ENCODE data around the gene IL34.
"Not testable (repeated sequence)": the region's sequence is repeated elsewhere in the genome, so short reads cannot be mapped to it uniquely, and the experiment has no call there.

IL34 gene

DNA sequence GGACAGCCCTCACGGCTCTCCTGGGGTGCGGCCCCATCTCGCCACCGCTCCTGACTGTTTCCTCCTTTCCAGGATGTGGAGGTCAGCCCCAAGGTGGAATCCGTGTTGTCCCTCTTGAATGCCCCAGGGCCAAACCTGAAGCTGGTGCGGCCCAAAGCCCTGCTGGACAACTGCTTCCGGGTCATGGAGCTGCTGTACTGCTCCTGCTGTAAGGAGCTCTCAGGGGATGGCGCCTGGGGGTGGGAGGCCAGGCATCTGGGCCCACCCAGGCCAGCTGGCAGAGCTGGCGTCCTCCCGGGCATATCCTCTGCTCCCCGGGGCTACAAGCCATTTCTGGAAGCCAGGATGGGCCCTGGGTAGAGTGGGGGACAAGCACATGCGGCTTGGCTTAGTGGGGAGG, 13.2 kb downstream of the IL34 start:
- DNase-seq (ENCODE audit: low read depth) = no peak

DNA sequence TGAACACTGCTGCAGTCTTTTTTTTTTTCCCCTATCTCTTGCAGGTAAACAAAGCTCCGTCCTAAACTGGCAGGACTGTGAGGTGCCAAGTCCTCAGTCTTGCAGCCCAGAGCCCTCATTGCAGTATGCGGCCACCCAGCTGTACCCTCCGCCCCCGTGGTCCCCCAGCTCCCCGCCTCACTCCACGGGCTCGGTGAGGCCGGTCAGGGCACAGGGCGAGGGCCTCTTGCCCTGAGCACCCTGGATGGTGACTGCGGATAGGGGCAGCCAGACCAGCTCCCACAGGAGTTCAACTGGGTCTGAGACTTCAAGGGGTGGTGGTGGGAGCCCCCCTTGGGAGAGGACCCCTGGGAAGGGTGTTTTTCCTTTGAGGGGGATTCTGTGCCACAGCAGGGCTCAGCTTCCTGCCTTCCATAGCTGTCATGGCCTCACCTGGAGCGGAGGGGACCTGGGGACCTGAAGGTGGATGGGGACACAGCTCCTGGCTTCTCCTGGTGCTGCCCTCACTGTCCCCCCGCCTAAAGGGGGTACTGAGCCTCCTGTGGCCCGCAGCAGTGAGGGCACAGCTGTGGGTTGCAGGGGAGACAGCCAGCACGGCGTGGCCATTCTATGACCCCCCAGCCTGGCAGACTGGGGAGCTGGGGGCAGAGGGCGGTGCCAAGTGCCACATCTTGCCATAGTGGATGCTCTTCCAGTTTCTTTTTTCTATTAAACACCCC, 13.8 kb downstream of the IL34 start:
- no peak for DNase-seq (ENCODE audit: low read depth)

DNA sequence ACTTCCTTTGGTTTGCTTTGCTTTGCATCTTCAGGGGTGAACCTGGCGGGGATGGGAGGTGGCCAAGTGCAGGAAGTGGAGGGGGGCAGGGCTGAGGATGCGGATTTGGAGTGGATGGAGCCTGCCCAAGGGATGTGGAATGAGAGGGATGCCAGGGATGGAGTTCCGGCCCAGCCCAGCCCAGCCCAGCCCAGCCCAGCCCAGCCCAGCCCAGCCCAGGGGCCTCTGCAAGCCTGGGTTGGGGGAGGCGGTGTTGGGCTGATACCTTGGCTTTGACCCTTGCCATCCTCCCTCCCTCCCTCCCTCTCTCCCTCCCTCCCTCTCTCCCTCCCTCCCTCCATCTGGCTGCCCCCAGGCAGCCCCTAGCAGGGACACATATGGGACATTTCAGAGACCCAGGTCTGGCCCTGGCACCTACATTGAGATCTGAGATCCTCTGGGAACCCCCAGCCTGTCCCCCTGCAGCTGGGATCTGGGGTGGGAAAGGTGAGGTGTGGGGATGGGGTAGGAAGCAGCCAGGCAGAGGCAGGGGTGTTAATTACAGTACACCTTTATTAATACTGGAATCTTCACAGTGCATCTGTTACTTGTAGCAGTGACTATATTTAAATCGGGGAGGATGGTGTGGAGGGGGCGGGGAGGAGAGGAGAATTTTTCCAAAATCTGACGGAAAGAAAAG, 14.5 kb downstream of the IL34 start:
- DNase-seq (ENCODE audit: low read depth) = no peak

DNA sequence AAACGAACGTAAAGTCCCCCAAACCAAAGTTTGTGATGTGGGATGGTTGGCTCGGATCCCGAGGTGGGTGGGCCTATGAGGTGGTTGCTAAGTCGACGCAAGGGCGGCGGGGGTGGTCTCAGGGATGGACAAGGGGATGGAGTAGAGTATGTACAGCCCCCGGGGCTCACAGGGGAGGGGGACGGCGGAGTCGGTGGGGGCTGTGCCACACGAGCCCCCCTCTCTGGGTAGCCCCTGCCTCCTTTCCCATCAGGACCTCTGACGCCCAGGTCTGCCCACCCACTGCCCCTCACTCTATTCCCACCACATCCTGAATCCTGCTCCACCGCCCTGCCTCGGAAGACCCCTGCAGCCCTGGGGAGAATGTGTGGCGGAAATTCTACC, 15.2 kb downstream of the IL34 start:
- DNase-seq (ENCODE audit: low read depth) = no peak

DNA sequence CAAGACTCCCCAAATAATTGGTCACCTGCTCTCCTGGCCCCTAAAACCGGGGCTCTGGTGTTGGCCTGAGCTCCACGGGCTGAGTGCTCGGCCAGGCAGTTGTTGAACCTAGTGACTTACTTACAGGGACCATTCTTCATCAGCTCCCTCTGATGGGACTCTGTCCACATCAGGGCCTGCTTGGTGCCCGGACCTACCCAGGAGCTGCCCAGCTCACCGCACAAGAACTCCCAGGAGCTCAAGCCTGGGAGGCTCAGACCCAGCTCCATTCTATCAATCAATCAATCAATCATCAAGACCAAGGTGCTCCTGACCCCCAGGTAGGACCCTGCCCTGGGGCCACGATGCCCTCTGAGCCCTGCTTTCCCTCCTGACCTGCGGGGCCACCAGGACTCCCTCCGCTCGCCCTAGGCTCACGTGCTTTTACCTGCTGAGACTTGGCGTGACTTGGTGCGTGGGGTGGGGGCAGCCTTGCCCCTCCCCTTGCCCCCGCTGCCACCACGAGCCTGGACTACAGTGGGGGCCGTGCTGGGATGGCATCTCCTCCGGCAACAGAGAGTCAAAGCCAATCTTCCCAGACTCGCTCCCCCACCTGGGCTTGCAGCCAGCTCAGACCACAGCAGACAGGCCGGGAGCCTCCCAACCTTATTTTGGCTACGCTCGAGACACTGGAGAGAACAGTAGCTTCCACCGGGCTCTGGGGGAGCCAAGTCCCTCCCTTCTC, 15.7 kb downstream of the IL34 start:
- DNase-seq (ENCODE audit: low read depth) = no peak

DNA sequence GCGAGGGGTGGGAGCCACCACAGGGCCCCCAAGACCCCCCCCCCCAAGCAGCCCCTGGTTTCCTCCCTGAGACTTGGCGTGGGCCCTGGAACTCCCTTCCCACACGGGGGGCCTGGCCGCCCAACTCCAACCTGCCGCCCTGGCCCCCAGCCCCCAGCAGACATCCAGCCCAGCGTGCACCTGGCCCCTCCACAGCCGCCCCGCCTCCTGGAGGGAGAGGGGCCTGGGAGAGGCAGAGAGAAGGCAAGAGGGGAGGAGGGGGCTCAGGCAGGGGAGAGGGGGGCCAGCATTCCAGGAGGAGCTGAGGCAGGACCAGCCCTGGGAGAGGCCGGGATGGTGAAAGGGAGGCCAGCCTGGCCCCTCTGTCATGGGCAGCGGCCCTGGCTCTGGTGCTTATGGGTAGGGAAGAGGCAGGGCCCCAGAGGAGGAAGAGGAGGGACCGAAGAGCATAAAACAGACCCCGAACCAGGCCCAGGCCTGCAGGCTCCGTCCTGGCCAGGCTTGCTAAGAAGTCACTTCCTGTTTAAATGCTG, 16.7 kb downstream of the IL34 start:
- no peak for DNase-seq (ENCODE audit: low read depth)

DNA sequence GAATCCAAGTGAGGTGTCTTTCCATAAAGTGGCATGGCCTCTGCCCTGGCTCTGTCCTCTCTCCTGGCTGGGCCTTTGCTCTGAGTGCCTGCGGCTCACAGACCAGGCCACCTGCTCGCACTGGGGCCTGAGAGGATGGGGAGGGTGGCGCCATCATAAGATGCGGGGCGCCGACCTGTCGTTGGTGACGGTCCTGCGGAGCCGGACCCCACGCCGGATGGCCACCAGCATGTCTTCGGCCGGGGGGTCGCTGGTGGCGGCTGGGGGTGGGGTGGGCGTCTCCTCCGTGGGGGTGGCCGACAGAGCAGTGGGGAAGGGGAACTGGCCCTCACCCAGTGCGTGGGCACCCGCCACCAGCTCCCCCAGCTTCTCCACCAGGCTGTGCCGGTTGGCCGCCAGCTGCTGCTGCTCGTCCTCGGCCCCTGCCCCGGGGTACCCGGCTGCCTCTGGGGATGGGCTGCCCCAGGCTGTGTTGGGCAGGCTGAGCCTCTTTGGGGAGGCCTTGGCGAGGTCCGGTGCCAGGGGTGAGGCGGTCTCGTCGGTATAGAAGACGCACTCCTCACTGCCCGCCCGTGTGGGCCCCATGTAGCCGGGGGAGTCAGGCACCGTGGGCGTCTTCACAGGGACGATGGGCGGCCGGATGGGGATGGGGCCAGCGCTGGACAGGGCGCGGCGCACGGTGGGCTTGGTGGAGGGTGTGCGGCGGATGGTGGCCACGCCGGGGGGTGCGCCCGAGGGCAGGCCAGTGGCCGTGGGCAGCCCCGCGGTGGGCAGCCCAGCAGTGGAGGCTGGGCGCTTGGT, 17.4 kb downstream of the IL34 start:
- DNase-seq (ENCODE audit: low read depth) = no peak

DNA sequence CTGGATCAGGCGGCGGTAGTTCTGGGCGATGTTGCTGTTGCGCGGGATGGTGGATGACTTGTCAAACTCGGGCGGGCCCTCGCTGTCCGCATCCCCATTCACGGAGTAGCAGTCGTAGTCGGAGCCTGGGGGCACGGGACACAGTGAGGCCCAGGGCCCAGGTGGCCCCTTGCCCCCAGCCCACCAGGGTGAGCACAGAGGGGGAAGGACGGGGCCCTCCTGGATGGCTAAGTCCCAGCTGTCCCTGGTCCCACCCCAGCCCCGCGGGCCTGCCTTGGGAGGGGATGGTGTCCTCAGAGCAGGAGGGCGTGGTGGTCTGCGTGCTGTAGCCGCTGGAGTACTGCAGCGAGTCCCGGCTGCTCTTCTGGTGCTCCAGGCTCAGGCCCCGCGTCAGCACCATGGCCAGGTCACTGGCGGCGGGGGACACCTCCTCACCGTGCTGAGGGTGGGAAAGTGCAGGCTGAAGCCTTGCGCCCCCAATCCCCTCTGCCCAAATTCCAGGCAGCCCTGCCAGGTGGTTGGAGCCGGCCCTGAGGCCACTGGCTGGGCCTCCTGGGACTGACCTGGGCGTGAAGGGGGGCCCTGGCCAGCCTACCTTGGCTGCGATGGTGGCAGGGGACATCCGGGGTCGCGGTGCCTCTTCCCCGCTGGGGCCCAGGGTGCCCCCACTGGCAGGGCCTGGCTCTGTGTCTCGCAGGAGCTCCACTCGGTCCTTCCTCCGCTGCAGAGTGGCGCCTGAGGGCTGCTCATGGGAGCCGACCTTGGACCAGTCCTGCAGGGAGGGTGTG, 18.2 kb downstream of the IL34 start:
- no peak for DNase-seq (ENCODE audit: low read depth)

DNA sequence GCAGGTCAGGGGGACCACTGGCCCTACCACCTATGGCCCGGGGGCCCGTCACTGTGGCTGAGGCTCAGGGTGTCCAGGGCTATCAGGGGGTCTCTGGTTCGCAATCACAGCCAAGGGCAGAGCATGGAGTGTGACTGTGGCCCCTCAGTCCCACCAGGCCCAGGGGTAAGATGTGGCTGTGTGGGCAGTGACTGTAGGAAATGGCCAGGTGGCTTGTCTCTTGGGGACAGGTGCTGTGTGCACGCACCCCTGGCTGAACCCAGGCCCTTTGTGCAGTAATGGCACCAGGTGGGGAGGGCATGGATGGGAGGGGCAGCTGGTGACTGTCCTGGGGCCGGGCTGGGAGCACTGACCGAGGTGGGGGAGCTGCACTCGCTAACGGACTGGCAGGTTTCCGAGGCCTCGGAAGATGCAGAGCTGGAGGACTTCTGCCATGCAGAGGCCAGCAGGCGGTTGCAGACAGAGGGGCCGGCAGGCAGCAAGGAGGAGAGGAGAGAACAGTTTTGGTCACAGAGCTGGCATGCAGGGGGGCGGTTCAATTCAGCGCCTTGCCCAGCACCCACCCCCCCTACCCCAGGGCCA, 18.8 kb downstream of the IL34 start:
- DNase-seq (ENCODE audit: low read depth) = no peak

DNA sequence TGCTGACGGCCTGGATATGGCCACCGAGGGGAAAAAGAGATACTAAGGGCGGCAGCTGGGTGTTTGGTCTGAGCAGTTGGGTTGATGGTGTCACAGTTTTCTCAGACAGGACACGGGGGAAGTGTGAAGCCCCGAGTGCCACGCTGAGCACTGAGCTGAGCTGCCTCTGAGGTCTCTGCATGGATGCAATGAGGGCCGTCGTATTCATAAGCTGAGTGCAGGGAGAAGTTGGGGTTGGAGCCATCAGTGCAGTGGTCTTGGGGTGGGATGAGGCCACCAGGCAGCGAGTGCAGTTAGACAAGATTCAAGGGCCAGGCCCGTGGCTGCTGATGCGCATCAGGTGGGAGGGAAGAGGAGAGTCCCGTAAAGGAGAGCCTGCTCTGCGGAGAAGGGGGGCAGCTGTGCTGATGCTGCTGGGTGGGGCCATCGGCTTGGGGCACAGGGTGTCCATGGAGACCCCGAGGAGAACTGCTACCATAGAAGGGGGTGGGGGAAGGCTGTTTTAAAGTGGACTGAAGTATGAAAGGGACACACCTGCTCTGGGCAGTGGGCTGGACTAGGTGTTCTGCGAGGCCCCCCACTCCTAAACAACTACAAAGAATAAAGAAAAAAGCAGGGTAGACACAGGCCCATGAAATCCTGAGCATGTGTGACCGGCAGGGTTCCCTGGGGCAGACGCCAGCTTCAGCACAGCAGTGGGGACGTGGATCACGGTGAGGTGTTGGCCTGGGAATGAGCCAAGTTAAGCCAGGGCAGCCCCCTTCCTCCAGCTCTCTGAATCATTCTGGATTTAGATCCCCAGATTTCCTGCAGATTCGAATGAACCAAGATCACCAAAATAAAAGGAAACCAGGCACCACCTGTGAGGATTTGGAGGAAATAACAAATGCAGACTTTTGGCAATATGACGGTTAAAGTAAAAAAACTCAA, 19.7 kb downstream of the IL34 start:
- no peak for DNase-seq (ENCODE audit: low read depth)

DNA sequence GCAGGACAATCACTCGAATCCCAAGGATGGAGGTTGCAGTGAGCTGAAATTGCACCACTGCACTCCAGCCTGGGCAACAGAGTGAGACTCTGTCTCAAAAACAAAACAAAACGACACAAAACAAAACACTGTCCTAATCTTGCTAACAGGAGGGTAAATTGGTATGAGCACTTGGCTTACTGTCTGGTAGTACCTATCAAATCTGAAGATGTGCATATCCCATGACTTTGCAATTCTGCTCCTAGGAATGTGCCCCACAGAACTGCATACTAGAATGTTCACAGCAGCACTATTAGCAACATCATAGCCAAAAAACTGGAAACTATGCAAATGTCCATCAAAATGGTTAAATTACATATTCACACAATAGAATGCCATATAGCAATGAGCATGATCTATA, 23.8 kb downstream of the IL34 start:
- no peak for DNase-seq (ENCODE audit: low read depth)

DNA sequence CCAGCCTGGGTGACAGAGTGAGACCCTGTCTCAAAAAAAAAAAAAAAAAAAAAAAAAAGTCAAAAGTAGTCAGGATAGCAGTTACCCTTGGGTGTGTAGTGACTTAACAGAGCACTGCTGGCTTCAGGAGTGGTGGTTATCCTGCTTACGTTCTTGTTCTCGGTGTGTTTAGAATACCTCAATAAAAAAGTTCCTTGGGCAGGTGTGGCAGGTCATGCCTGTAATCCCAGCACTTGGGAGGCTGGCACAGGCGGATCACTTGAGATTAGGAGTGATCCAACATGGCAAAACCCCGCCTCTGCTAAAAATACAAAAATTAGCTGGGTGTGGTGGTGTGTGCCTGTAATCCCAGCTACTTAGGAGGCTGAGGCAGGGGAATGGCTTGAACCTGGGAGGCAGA, 24.6 kb downstream of the IL34 start:
- not testable (repeated sequence) for DNase-seq (ENCODE audit: low read depth)

DNA sequence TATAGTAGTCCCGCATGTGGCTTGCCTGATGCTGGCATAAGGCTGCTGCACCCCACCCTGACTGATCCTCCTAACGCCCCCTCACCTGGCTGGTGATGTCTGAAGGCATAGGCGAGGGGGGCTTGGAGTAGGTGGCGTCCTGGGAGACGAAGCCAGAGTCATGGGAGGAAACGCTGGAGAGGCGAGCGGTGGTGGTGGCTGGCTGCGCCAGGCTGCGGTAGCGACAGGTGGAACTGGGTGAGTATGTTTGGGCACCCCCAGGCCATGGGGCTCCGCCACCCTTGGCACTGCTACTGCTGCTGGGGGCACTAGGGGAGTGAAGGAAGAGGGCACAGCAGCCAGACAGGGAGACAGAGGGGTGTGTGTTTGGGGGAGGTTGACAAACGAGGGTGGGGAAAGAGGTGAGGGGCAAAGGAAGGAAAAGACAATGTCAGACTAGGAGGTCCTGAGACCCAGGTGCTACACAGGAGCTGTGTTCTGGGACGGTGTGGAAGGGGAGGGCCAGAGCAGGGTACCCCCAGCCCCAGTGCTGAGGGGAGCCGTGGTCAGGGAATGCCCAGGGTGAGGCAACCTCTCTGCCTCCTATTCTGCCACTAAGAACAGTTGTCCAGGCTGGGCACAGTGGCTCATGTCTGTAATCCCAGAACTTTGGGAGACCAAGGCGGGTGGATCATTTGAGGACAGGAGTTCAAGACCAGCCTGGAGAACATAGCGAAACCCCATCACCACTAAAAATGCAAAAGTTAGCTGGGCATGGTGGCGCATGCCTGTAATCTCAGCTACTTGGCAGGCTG, 28.1 kb downstream of the IL34 start:
- DNase-seq (ENCODE audit: low read depth) = no peak

DNA sequence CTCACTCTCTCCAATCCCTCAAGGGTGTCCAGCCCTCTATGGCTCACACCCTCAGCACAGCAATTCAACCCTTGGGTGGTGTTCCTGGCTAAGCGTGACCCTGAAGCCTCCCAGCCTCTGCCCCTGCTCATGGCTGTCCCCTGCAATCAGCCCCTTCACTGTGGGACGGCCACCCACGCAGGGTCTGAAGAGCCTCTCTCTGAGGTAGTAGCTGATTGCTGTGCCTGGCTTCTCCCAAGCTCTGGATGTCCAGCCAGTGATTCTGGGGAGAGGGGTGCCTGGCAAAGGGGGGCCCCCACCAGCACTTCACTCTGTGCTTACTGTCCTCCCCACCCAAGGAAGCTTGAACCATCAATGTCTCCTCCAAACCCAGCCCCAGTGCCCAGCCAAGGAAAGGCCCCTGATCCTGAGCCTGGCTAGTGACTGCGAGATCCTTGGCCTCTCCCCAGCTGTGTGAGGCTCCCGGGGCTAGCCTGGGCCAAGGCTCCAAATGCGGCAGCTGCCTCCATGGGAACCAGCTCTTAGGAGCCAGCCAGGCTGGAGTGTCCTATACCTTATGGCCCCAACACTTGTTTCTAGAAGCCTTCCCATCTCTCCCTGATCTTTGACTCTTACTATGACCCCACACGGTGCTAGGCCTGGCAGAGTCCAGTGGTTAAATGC, 29.6 kb downstream of the IL34 start:
- no peak for DNase-seq (ENCODE audit: low read depth)

DNA sequence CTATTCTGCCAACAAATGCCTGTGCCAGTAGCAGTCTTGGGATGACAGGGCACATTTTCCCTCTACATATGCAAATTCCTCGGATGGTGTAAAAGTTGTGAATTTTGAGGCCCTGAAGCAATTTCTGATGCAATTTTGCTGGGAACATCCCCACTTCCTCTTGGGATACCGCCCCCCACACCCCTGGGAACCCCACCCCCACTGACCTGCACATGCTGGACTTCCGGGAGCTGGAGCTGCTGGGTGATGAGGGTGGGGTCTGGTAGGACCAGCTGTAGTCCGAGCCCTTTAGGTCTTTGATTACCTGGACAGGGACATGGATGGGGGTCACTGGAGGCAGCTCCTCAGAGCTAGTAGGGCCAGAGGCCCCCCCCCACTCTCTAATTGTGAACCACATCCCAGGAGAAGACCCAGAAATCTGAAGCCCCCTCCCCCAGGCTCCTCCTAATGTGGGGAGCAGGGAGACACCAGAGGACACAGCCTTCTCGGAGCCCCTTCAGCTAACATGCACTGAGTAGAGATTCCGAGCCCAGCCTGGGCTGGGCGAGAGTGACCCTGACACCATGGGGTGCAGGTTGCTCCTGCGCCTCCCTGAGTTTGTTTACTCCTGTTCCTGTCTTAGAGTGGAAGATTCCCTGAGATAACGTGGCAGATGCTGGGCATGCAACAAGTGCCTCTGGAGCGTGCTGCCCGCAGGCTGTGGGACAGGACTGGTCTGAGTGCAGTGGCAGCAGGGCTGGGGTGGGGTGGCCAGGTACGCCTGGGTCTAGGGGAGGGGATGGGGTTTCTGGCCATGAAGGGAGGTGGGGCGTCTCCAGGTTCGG, 30.5 kb downstream of the IL34 start:
- no peak for DNase-seq (ENCODE audit: low read depth)

DNA sequence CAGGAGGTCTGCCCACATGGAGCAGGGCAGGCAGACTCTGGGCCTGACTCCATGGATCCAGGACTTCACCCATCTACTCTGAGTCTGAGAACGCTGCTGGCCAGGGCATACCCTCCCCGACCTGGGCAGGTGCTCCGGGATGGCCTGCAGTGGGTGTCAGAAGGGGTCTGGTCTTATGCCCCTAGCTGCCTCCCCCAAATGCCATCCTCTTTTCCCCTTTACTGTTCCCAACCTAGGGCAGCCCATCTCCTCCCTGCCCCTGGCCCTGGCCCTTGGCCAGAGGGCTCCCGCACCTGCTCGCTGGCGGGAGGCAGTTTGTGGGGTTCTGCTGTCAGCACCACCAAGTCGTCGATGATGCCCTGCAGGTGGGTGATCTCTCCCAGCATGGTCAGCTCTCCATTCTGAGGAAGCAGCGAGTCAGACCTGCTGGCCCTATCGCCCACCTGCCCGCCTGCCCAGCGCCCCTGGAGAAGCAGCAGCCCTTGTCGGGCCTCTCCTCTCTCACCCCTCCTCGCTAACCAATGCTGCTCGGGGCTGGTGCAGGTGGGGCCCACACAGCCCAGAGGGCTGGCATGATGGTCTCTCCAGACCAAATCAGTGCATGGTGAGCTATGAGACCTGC, 31.3 kb downstream of the IL34 start:
- no peak for DNase-seq (ENCODE audit: low read depth)
